HL-60/S4 (cell line): ENCODE measurements around the gene EIF5A2.
"Not testable (repeated sequence)": the region's sequence is repeated elsewhere in the genome, so short reads cannot be mapped to it uniquely, and the experiment has no call there.

Experiments used
- in situ Hi-C: fragments of 300-500 bp; cut with MboI; formaldehyde crosslinking; loops from 2 replicates; pipeline ENCODE4 v1.14.3; 2022; ENCODE audit warnings: low sequenced_read_pairs

EIF5A2 gene

GRCh38 chr3:170908235-170909116, at the start of gene EIF5A2:
EIF5A2 (minus strand) TSS chr3:170908637; CDS start chr3:170907806, 831 bp downstream.
- in situ Hi-C loops, result no loop called here

- in situ Hi-C loops, result loop anchor here (25.0 kb wide), 1 partner anchor 606 kb away; no protein-coding TSS in a partner anchor
Observed at GRCh38 chr3:170956647-170957046, 48.2 kb upstream of the EIF5A2 start.

GRCh38 chr3:170953736-170954135, 45.3 kb upstream of the EIF5A2 start:
- in situ Hi-C loops, result loop anchor here (25.0 kb wide), 1 partner anchor 609 kb away; no protein-coding TSS in a partner anchor

- in situ Hi-C loops, result loop anchor here (25.0 kb wide), 1 partner anchor 609 kb away; no protein-coding TSS in a partner anchor
Observed at GRCh38 chr3:170953229-170953628, 44.8 kb upstream of the EIF5A2 start.

GRCh38 chr3:170949211-170949610, 40.8 kb upstream of the EIF5A2 start:
- in situ Hi-C loops, result no loop called here

GRCh38 chr3:170947018-170947769, 38.8 kb upstream of the EIF5A2 start:
- in situ Hi-C loops, result no loop called here

- in situ Hi-C loops, result no loop called here
Observed at GRCh38 chr3:170942011-170942410, 33.6 kb upstream of the EIF5A2 start.

- in situ Hi-C loops, result no loop called here
Observed at GRCh38 chr3:170941551-170941950, 33.1 kb upstream of the EIF5A2 start.

- in situ Hi-C loops, result not testable (repeated sequence)
Observed at GRCh38 chr3:170933039-170933438, 24.6 kb upstream of the EIF5A2 start.

- in situ Hi-C loops, result not testable (repeated sequence)
Observed at GRCh38 chr3:170923553-170923952, 15.1 kb upstream of the EIF5A2 start.

- in situ Hi-C loops, result no loop called here
Observed at GRCh38 chr3:170918715-170919114, 10.3 kb upstream of the EIF5A2 start.

GRCh38 chr3:170914690-170915089, 6.3 kb upstream of the EIF5A2 start:
- in situ Hi-C loops, result no loop called here

GRCh38 chr3:170914212-170914611, 5.8 kb upstream of the EIF5A2 start:
- in situ Hi-C loops, result no loop called here

GRCh38 chr3:170911051-170911450, 2.6 kb upstream of the EIF5A2 start:
- in situ Hi-C loops, result no loop called here

- in situ Hi-C loops, result no loop called here
Observed at GRCh38 chr3:170910542-170910941, 2.1 kb upstream of the EIF5A2 start.

- in situ Hi-C loops, result no loop called here
Observed at GRCh38 chr3:170909129-170909903, 879 bp upstream of the EIF5A2 start.

GRCh38 chr3:170907637-170908234, 701 bp downstream of the EIF5A2 start:
- in situ Hi-C loops, result no loop called here

- in situ Hi-C loops, result no loop called here
Observed at GRCh38 chr3:170905862-170906261, 2.6 kb downstream of the EIF5A2 start.

- in situ Hi-C loops, result no loop called here
Observed at GRCh38 chr3:170903123-170903522, 5.3 kb downstream of the EIF5A2 start.

- in situ Hi-C loops, result no loop called here
Observed at GRCh38 chr3:170899455-170899854, 9.0 kb downstream of the EIF5A2 start.

- in situ Hi-C loops, result no loop called here
Observed at GRCh38 chr3:170897978-170898377, 10.5 kb downstream of the EIF5A2 start.
